Endodermal cell (in vitro differentiated cells): ENCODE data around the gene FILIP1L. TPM values are rescaled to one million over a fixed set of nuclear protein-coding genes. Genes with fewer than 3 reads are reported as not detected.

Experiments
- DNase-seq: peaks from one replicate; pipeline ENCODE4 v3.0.0-alpha.2; 2017
- H3K27ac ChIP-seq: 2 replicates; pipeline ENCODE4 v1.5.1; 2013; ENCODE audit warnings: mild to moderate bottlenecking, low read depth, low read length, moderate library complexity
- H3K27me3 ChIP-seq: 2 replicates; pipeline ENCODE4 v1.6.1; 2013; ENCODE audit warnings: mild to moderate bottlenecking, low read length, moderate library complexity; ENCODE audit not compliant: insufficient read depth, control insufficient read depth, poor library complexity, severe bottlenecking
- H3K36me3 ChIP-seq: 2 replicates; pipeline ENCODE4 v1.7.0; 2013; ENCODE audit warnings: mild to moderate bottlenecking, low read length, moderate library complexity; ENCODE audit not compliant: control insufficient read depth, insufficient read depth
- H3K4me1 ChIP-seq: one replicate; pipeline ENCODE4 v1.7.0; 2013; ENCODE audit warnings: low read length; ENCODE audit not compliant: control insufficient read depth, insufficient read depth
- H3K4me3 ChIP-seq: 2 replicates; pipeline ENCODE4 v1.5.1; 2013; ENCODE audit warnings: mild to moderate bottlenecking, low read length, moderate library complexity
- H3K9ac ChIP-seq: 2 replicates; pipeline ENCODE4 v1.6.1; 2013; ENCODE audit warnings: mild to moderate bottlenecking, low read length, moderate library complexity; ENCODE audit not compliant: poor library complexity, severe bottlenecking; ENCODE audit errors: extremely low read depth
- H3K9me3 ChIP-seq: 2 replicates; pipeline ENCODE4 v1.6.1; 2013; ENCODE audit warnings: mild to moderate bottlenecking, low read length, moderate library complexity; ENCODE audit not compliant: control insufficient read depth
- H3K27ac Mint-ChIP-seq: 2 replicates; pipeline ENCODE4 v1.8.0; 2020; ENCODE audit warnings: mixed read lengths
- H3K27me3 Mint-ChIP-seq: 2 replicates; pipeline ENCODE4 v1.8.0; 2021; ENCODE audit warnings: mild to moderate bottlenecking, mixed read lengths; ENCODE audit not compliant: insufficient read depth
- H3K36me3 Mint-ChIP-seq: 2 replicates; pipeline ENCODE4 v1.8.0; 2020; ENCODE audit warnings: low read depth, mixed read lengths
- H3K4me1 Mint-ChIP-seq: 2 replicates; pipeline ENCODE4 v1.8.0; 2020; ENCODE audit warnings: mixed read lengths
- H3K4me3 Mint-ChIP-seq: 2 replicates; pipeline ENCODE4 v1.8.0; 2020; ENCODE audit warnings: mild to moderate bottlenecking, moderate library complexity, mixed read lengths
- H3K9me3 Mint-ChIP-seq: 2 replicates; pipeline ENCODE4 v1.8.0; 2020; ENCODE audit warnings: mild to moderate bottlenecking, mixed read lengths
- WGBS, 2 experiments: methylation state at CpG; one replicate each; pipeline versions ENCODE4 v1.1.5 to v1.1.7; 2013; ENCODE audit warnings: missing lambda C conversion rate in 2 of 2, mixed read lengths in 1 of 2; ENCODE audit not compliant: insufficient coverage in 1 of 2, insufficient read length in 1 of 2; 5-methylcytosine and 5-hydroxymethylcytosine counted together
- total RNA-seq, 2 donors: library from RNA; stranded (reverse); fragmentation: NEBNext Ultra II Directional in 1 of 2; extraction: Animal tissue kit (Norgen Biotek cat#: 25700) in 1 of 2; gene quantifications; 2 replicates in 1 of 2; 3 replicates in 1 of 2; pipeline ENCODE4 v1.2.1, GENCODE V29; 2021
- TF ChIP-seq, protein P1 (sequence below): fragments of 200-600 bp; sonication (generic); conservative IDR thresholded peaks from 2 replicates; pipeline ENCODE4 v1.5.0; 2021; ENCODE audit warnings: antibody characterized with exemption, mild to moderate bottlenecking

Gene FILIP1L
- total RNA-seq, 2 donors from 2014 or later = 0.84 to 2.5 TPM

DNA sequence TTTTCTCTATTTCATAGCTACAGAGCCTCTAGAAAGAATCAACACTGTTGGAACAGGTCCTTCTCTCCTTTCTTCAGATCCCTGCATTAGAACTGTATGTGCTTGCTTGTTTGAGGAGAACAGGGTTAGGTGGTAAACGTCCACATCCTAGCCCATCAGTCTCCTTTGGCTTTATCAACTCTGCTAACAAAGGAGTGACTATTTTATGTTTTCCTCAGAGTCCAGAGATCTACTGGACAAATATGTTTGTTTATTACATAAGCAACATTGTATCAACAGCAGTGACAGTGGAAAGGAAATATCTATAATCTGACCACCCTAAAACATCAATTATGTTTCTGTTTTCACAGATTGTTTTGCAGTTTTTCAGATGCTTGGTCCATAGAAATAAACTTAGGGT, 257.0 kb downstream of the FILIP1L start:
- Histone ChIP-seq H3K27ac (no peak overlapping the region), H3K4me1 (no peaks in the 10 kb centered on the region), H3K4me3 (no peak overlapping the region), H3K9me3 (no peaks in the 10 kb centered on the region), H3K9ac (no peak overlapping the region), H3K36me3 (no peaks in the 10 kb centered on the region), H3K27me3 (no peaks in the 10 kb centered on the region)
- H3K27me3 Mint-ChIP-seq = no peaks in the 10 kb centered on the region
- peaks cover 10% of the 10 kb centered on the region for H3K4me1 Mint-ChIP-seq
- TF ChIP-seq, protein P1, sequence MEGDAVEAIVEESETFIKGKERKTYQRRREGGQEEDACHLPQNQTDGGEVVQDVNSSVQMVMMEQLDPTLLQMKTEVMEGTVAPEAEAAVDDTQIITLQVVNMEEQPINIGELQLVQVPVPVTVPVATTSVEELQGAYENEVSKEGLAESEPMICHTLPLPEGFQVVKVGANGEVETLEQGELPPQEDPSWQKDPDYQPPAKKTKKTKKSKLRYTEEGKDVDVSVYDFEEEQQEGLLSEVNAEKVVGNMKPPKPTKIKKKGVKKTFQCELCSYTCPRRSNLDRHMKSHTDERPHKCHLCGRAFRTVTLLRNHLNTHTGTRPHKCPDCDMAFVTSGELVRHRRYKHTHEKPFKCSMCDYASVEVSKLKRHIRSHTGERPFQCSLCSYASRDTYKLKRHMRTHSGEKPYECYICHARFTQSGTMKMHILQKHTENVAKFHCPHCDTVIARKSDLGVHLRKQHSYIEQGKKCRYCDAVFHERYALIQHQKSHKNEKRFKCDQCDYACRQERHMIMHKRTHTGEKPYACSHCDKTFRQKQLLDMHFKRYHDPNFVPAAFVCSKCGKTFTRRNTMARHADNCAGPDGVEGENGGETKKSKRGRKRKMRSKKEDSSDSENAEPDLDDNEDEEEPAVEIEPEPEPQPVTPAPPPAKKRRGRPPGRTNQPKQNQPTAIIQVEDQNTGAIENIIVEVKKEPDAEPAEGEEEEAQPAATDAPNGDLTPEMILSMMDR = no peak
- H3K4me3 Mint-ChIP-seq = no peak overlapping the region
- peaks cover 2% of the 10 kb centered on the region for H3K36me3 Mint-ChIP-seq
- H3K9me3 Mint-ChIP-seq = no peaks in the 10 kb centered on the region
- 88% methylated on average over 1 of the region's 1 CpG; no CpG with 5 or more reads in 1 of the 2 experiments for WGBS, 2 experiments
- no peak overlapping the region for H3K27ac Mint-ChIP-seq
- DNase-seq = no peak

DNA sequence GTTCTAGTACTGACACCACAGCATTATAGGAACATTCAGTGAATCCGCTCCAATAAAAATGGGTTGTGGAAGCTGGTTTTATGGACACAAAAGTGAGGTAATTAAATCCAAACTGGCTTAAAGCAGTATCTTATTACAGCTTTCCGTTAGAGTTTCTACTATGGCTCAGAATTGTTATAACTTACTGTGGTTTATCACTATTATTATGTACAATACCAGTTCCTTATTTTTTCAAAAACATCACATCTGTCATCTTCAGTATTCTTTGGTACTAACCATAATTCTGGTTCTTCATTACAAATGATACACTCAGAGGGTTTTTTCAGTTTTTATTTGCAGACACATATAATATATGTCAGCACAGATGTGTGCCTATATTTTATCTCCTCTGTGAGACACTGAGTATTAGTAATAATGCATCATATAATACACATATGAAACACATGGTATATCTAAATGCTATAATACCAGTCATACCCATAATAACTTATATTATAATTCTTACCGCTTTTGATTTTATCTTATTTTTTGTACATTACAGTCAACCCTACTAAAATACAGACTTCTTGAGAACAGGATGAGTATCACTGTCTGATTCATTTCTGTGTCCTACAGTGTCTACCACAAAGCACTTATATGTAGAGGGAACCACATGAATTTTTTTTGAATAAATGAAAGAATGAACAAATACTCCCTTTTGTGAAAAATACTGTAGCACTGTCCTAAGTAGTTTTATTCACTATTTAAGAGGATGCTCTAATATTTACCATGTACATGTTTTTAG, 257.7 kb downstream of the FILIP1L start:
- no peaks in the 10 kb centered on the region for H3K9me3 ChIP-seq
- no peaks in the 10 kb centered on the region for H3K4me1 ChIP-seq
- TF ChIP-seq, protein P1 = no peak
- H3K9me3 Mint-ChIP-seq = no peaks in the 10 kb centered on the region
- peaks cover 10% of the 10 kb centered on the region for H3K4me1 Mint-ChIP-seq
- no peaks in the 10 kb centered on the region for H3K27me3 ChIP-seq
- no peaks in the 10 kb centered on the region for H3K27me3 Mint-ChIP-seq
- WGBS, 2 experiments = 91% methylated on average over 3 of the region's 3 CpGs; no CpG with 5 or more reads in 1 of the 2 experiments
- no peak overlapping the region for H3K27ac Mint-ChIP-seq
- DNase-seq = no peak
- H3K4me3 Mint-ChIP-seq = no peak overlapping the region
- H3K4me3 ChIP-seq = no peak overlapping the region
- no peaks in the 10 kb centered on the region for H3K36me3 Mint-ChIP-seq
- H3K36me3 ChIP-seq = no peaks in the 10 kb centered on the region
- no peak overlapping the region for H3K9ac ChIP-seq
- H3K27ac ChIP-seq = no peak overlapping the region

DNA sequence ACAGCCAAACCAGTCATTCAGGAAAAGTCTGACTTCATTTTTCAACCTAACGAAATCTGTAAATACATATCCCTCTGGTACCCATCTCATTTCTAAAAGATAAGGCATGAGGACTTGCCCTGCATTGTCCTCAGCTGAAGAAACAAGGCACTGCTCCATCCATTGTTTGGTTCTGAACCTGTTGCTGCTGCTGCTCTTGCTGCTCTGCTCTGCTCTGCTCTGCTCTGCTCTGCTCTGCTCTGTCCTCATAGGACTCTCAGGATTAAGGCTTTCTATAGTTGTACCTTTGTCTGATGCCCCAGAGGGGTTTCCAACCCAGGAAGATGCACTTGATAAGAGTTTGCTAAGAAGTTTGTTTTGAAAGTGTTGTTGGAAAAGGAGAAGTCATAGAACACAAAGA, 258.4 kb downstream of the FILIP1L start:
- H3K27ac Mint-ChIP-seq = no peak overlapping the region
- no peak overlapping the region for H3K4me3 ChIP-seq

More for the DNA sequence above, 258.4 kb downstream of the FILIP1L start:
- TF ChIP-seq, protein P1 = no peak
- H3K36me3 ChIP-seq = no peaks in the 10 kb centered on the region
- H3K4me1 ChIP-seq = no peaks in the 10 kb centered on the region
- H3K9me3 ChIP-seq = no peaks in the 10 kb centered on the region
- H3K9ac ChIP-seq = no peak overlapping the region
- H3K36me3 Mint-ChIP-seq = no peaks in the 10 kb centered on the region
- H3K27me3 Mint-ChIP-seq = no peaks in the 10 kb centered on the region
- H3K27me3 ChIP-seq = no peaks in the 10 kb centered on the region
- H3K4me3 Mint-ChIP-seq = no peak overlapping the region
- no peaks in the 10 kb centered on the region for H3K9me3 Mint-ChIP-seq
- peaks cover 3% of the 10 kb centered on the region for H3K4me1 Mint-ChIP-seq
- 84 to 91% methylated on average over 1 of the region's 1 CpG for WGBS, 2 experiments
- H3K27ac ChIP-seq = no peak overlapping the region
- DNase-seq = no peak
